Testis (tissue), 3 donors: ENCODE results near the gene TSHZ3. TPM values are rescaled to one million over a fixed set of nuclear protein-coding genes. Genes with fewer than 3 reads are reported as not detected.

Experiments used
- DNase-seq: peaks from one replicate; pipeline ENCODE4 v3.0.0-alpha.2; 2019
- H3K27ac ChIP-seq, 2 donors: fragments of 200-600 bp; sonication (generic); one replicate each; pipeline ENCODE4 v1.5.1; 2019
- H3K27me3 ChIP-seq: fragments of 200-600 bp; sonication (generic); one replicate; pipeline ENCODE4 v1.5.1; 2019
- H3K36me3 ChIP-seq: fragments of 200-600 bp; sonication (generic); one replicate; pipeline ENCODE4 v1.5.1; 2017; ENCODE audit warnings: low read depth; ENCODE audit errors: missing control alignments
- H3K4me1 ChIP-seq: fragments of 200-600 bp; sonication (generic); one replicate; pipeline ENCODE4 v1.5.1; 2019
- H3K4me3 ChIP-seq, 2 donors: fragments of 200-600 bp; sonication (generic); one replicate each; pipeline ENCODE4 v1.5.1; 2017 to 2019
- H3K9me3 ChIP-seq: fragments of 200-600 bp; sonication (generic); one replicate; pipeline ENCODE4 v1.5.1; 2017
- CTCF ChIP-seq, 3 experiments: fragments of 450-650 bp in 2 of 3; fragments of 200-600 bp in 1 of 3; sonication (generic) in 1 of 3; IDR thresholded peaks; one replicate each; pipeline ENCODE4 v1.5.1; 2016 to 2019; ENCODE audit warnings: antibody characterized with exemption in 3 of 3, mild to moderate bottlenecking in 2 of 3, moderate library complexity in 1 of 3
- POLR2A ChIP-seq: fragments of 450-650 bp; IDR thresholded peaks from one replicate; pipeline ENCODE4 v1.6.1; 2017; ENCODE audit warnings: antibody characterized with exemption, mild to moderate bottlenecking, moderate library complexity
- WGBS, 2 donors: methylation state at CpG; one replicate each; pipeline ENCODE4 v1.1.5; 2018; 5-methylcytosine and 5-hydroxymethylcytosine counted together
- intact Hi-C: fragments of 100-400 bp; cut with DNase I; formaldehyde crosslinking; loops from one replicate; pipeline ENCODE4 v1.15.1; 2023; ENCODE audit warnings: low total_unique reads
- polyA plus RNA-seq: library from polyadenylated mRNA; stranded (reverse); fragments of 350-450 nt; fragmentation: Illumina TruSeq; extraction: RNeasy Lipid Tissue Mini Kit (QIAGEN cat#74804); gene quantifications from one replicate; pipeline ENCODE4 v1.2.3, GENCODE V29; 2014; ENCODE audit warnings: low read depth, low replicate concordance; ENCODE audit not compliant: insufficient read depth
- total RNA-seq, 2 donors: library from RNA; depleted of rRNA; stranded (reverse); fragments of >200 nt; gene quantifications; one replicate each; pipeline ENCODE4 v1.2.3, GENCODE V29; 2016

The TSHZ3 gene
- total and polyA plus RNA-seq, 3 donors from 2014 or later = 6.8 to 12.7 (median 8.0) TPM

GRCh38 chr19:31226151-31226935 is 122.9 kb downstream of the TSHZ3 start:
- no peaks in the 10 kb centered on the region for H3K27me3 ChIP-seq
- no peak for DNase-seq
- TF ChIP-seq POLR2A = no peak
- no peak for TF ChIP-seq CTCF (IDR thresholded peaks at IDR 0.05)
- intact Hi-C loops = no loop called here
- H3K36me3 ChIP-seq = no peaks in the 10 kb centered on the region
- H3K4me1 ChIP-seq = no peaks in the 10 kb centered on the region
- H3K9me3 ChIP-seq = no peaks in the 10 kb centered on the region
- H3K4me3 ChIP-seq = no peak overlapping the region
- no peak overlapping the region for H3K27ac ChIP-seq
- WGBS, 2 donors = 87 to 88% methylated on average over 4 of the region's 4 CpGs
